GM12872 (cell line): ENCODE data around the gene FAM169A.
A peak's percentile ranks its signal among the peaks of the same experiment; 100 is the strongest.

Source experiments
- CTCF ChIP-seq: IDR thresholded peaks from 3 replicates; pipeline ENCODE4 v1.5.1; 2011; ENCODE audit warnings: low read depth, mild to moderate bottlenecking, low read length, moderate library complexity; ENCODE audit not compliant: insufficient read depth

Gene FAM169A

GRCh38 chr5:74865804-74866595 lies at the start of gene FAM169A:
FAM169A (minus strand) TSS chr5:74866387; CDS start chr5:74841676, 24,711 bp downstream.
- no peak for TF ChIP-seq CTCF

GRCh38 chr5:74915488-74915887 lies 49.3 kb upstream of the FAM169A start:
- TF ChIP-seq CTCF: no peak

GRCh38 chr5:74903165-74903787 lies 37.1 kb upstream of the FAM169A start:
- peak; percentile 64 for TF ChIP-seq CTCF

GRCh38 chr5:74897049-74897448 lies 30.9 kb upstream of the FAM169A start:
- TF ChIP-seq CTCF: no peak

GRCh38 chr5:74895906-74896305 lies 29.7 kb upstream of the FAM169A start:
- no peak for TF ChIP-seq CTCF

- TF ChIP-seq CTCF: no peak
These were observed 28.2 kb upstream of the FAM169A start for GRCh38 chr5:74894351-74894750.

- no peak for TF ChIP-seq CTCF
These were observed 26.7 kb upstream of the FAM169A start for GRCh38 chr5:74892921-74893320.
